Measurements from ENCODE around the gene DCHS1.
A peak's percentile ranks its signal among the peaks of the same experiment; 100 is the strongest.

Gene DCHS1

GRCh38 chr11:6657346-6657745 lies 1.7 kb upstream of the DCHS1 start:
- Histone ChIP-seq H3K9ac (ENCODE audit: low read depth in 1 of 2, low read length in 2 of 2) (no peak overlapping the region), H3K4me1 (ENCODE audit: control insufficient read depth in 2 of 2, insufficient read depth in 2 of 2, low read length in 2 of 2) (peaks cover 0 to 3% of the 10 kb centered on the region in 2 donors), H3K27me3 (ENCODE audit: control insufficient read depth in 2 of 2, insufficient read depth in 2 of 2, low read length in 2 of 2) (peaks cover 23 to 29% of the 10 kb centered on the region in 2 donors), H3K4me3 (ENCODE audit: low read length in 2 of 2) (no peak overlapping the region), H3K9me3 (ENCODE audit: control insufficient read depth in 2 of 2, low read length in 2 of 2) (no peaks in the 10 kb centered on the region), H3K27ac (ENCODE audit: low read depth in 2 of 2, low read length in 2 of 2) (no peak overlapping the region), H3K36me3 (ENCODE audit: control insufficient read depth in 2 of 2, insufficient read depth in 2 of 2, low read length in 2 of 2) (no peaks in the 10 kb centered on the region)

GRCh38 chr11:6656936-6657335 lies 1.3 kb upstream of the DCHS1 start:
- Histone ChIP-seq H3K9ac (ENCODE audit: low read depth in 1 of 2, low read length in 2 of 2) (no peak overlapping the region), H3K36me3 (ENCODE audit: control insufficient read depth in 2 of 2, insufficient read depth in 2 of 2, low read length in 2 of 2) (no peaks in the 10 kb centered on the region), H3K4me1 (ENCODE audit: control insufficient read depth in 2 of 2, insufficient read depth in 2 of 2, low read length in 2 of 2) (peaks cover 0 to 4% of the 10 kb centered on the region in 2 donors), H3K4me3 (ENCODE audit: low read length in 2 of 2) (no peak overlapping the region), H3K9me3 (ENCODE audit: control insufficient read depth in 2 of 2, low read length in 2 of 2) (no peaks in the 10 kb centered on the region), H3K27me3 (ENCODE audit: control insufficient read depth in 2 of 2, insufficient read depth in 2 of 2, low read length in 2 of 2) (peaks cover 23 to 29% of the 10 kb centered on the region in 2 donors), H3K27ac (ENCODE audit: low read depth in 2 of 2, low read length in 2 of 2) (no peak overlapping the region)

GRCh38 chr11:6656584-6656915 lies 941 bp upstream of the DCHS1 start:
- peaks cover 0 to 4% of the 10 kb centered on the region in 2 donors for H3K4me1 ChIP-seq (ENCODE audit: control insufficient read depth in 2 of 2, insufficient read depth in 2 of 2, low read length in 2 of 2)
- peaks cover 23 to 29% of the 10 kb centered on the region in 2 donors for H3K27me3 ChIP-seq (ENCODE audit: control insufficient read depth in 2 of 2, insufficient read depth in 2 of 2, low read length in 2 of 2)
- no peaks in the 10 kb centered on the region for H3K36me3 ChIP-seq (ENCODE audit: control insufficient read depth in 2 of 2, insufficient read depth in 2 of 2, low read length in 2 of 2)
- H3K9me3 ChIP-seq (ENCODE audit: control insufficient read depth in 2 of 2, low read length in 2 of 2) = no peaks in the 10 kb centered on the region
- H3K27ac ChIP-seq (ENCODE audit: low read depth in 2 of 2, low read length in 2 of 2) = no peak overlapping the region
- H3K4me3 ChIP-seq (ENCODE audit: low read length in 2 of 2) = no peak overlapping the region
- H3K9ac ChIP-seq (ENCODE audit: low read depth in 1 of 2, low read length in 2 of 2) = peak overlapping the region in 1 of 2 donors; percentile 63

GRCh38 chr11:6655020-6655789 lies 404 bp downstream of the DCHS1 start:
- Histone ChIP-seq H3K4me3 (ENCODE audit: low read length in 2 of 2) (peak overlapping the region; percentile 45 to 66), H3K27me3 (ENCODE audit: control insufficient read depth in 2 of 2, insufficient read depth in 2 of 2, low read length in 2 of 2) (peaks cover 23 to 29% of the 10 kb centered on the region in 2 donors), H3K27ac (ENCODE audit: low read depth in 2 of 2, low read length in 2 of 2) (peak overlapping the region; percentile 41 to 53), H3K9me3 (ENCODE audit: control insufficient read depth in 2 of 2, low read length in 2 of 2) (no peaks in the 10 kb centered on the region), H3K9ac (ENCODE audit: low read depth in 1 of 2, low read length in 2 of 2) (peak overlapping the region in 1 of 2 donors; percentile 51), H3K4me1 (ENCODE audit: control insufficient read depth in 2 of 2, insufficient read depth in 2 of 2, low read length in 2 of 2) (peaks cover 0 to 4% of the 10 kb centered on the region in 2 donors), H3K36me3 (ENCODE audit: control insufficient read depth in 2 of 2, insufficient read depth in 2 of 2, low read length in 2 of 2) (no peaks in the 10 kb centered on the region)

GRCh38 chr11:6654281-6655019 lies 1.2 kb downstream of the DCHS1 start:
- Histone ChIP-seq H3K9me3 (ENCODE audit: control insufficient read depth in 2 of 2, low read length in 2 of 2) (no peaks in the 10 kb centered on the region), H3K4me1 (ENCODE audit: control insufficient read depth in 2 of 2, insufficient read depth in 2 of 2, low read length in 2 of 2) (peaks cover 0 to 4% of the 10 kb centered on the region in 2 donors), H3K27ac (ENCODE audit: low read depth in 2 of 2, low read length in 2 of 2) (peak overlapping the region; percentile 41 to 53), H3K9ac (ENCODE audit: low read depth in 1 of 2, low read length in 2 of 2) (peak overlapping the region in 1 of 2 donors; percentile 51), H3K36me3 (ENCODE audit: control insufficient read depth in 2 of 2, insufficient read depth in 2 of 2, low read length in 2 of 2) (no peaks in the 10 kb centered on the region), H3K4me3 (ENCODE audit: low read length in 2 of 2) (peak overlapping the region; percentile 45 to 66), H3K27me3 (ENCODE audit: control insufficient read depth in 2 of 2, insufficient read depth in 2 of 2, low read length in 2 of 2) (peaks cover 23 to 33% of the 10 kb centered on the region in 2 donors)

GRCh38 chr11:6653656-6654055 lies 2.0 kb downstream of the DCHS1 start:
- Histone ChIP-seq H3K9ac (ENCODE audit: low read depth in 1 of 2, low read length in 2 of 2) (no peak overlapping the region), H3K4me1 (ENCODE audit: control insufficient read depth in 2 of 2, insufficient read depth in 2 of 2, low read length in 2 of 2) (peaks cover 0 to 4% of the 10 kb centered on the region in 2 donors), H3K27ac (ENCODE audit: low read depth in 2 of 2, low read length in 2 of 2) (no peak overlapping the region), H3K27me3 (ENCODE audit: control insufficient read depth in 2 of 2, insufficient read depth in 2 of 2, low read length in 2 of 2) (peaks cover 21 to 30% of the 10 kb centered on the region in 2 donors), H3K4me3 (ENCODE audit: low read length in 2 of 2) (no peak overlapping the region), H3K9me3 (ENCODE audit: control insufficient read depth in 2 of 2, low read length in 2 of 2) (no peaks in the 10 kb centered on the region), H3K36me3 (ENCODE audit: control insufficient read depth in 2 of 2, insufficient read depth in 2 of 2, low read length in 2 of 2) (no peaks in the 10 kb centered on the region)

- H3K27ac ChIP-seq (ENCODE audit: low read depth in 2 of 2, low read length in 2 of 2) = no peak overlapping the region
- no peak overlapping the region for H3K4me3 ChIP-seq (ENCODE audit: low read length in 2 of 2)
- peaks cover 0 to 4% of the 10 kb centered on the region in 2 donors for H3K4me1 ChIP-seq (ENCODE audit: control insufficient read depth in 2 of 2, insufficient read depth in 2 of 2, low read length in 2 of 2)
- no peaks in the 10 kb centered on the region for H3K36me3 ChIP-seq (ENCODE audit: control insufficient read depth in 2 of 2, insufficient read depth in 2 of 2, low read length in 2 of 2)
- H3K27me3 ChIP-seq (ENCODE audit: control insufficient read depth in 2 of 2, insufficient read depth in 2 of 2, low read length in 2 of 2) = peaks cover 20 to 29% of the 10 kb centered on the region in 2 donors
- no peak overlapping the region for H3K9ac ChIP-seq (ENCODE audit: low read depth in 1 of 2, low read length in 2 of 2)
- H3K9me3 ChIP-seq (ENCODE audit: control insufficient read depth in 2 of 2, low read length in 2 of 2) = no peaks in the 10 kb centered on the region
Observed at GRCh38 chr11:6653097-6653496, 2.5 kb downstream of the DCHS1 start.

GRCh38 chr11:6652182-6652581 lies 3.4 kb downstream of the DCHS1 start:
- Histone ChIP-seq H3K4me3 (ENCODE audit: low read length in 2 of 2) (no peak overlapping the region), H3K9me3 (ENCODE audit: control insufficient read depth in 2 of 2, low read length in 2 of 2) (no peaks in the 10 kb centered on the region), H3K27ac (ENCODE audit: low read depth in 2 of 2, low read length in 2 of 2) (no peak overlapping the region), H3K4me1 (ENCODE audit: control insufficient read depth in 2 of 2, insufficient read depth in 2 of 2, low read length in 2 of 2) (peaks cover 7 to 8% of the 10 kb centered on the region in 2 donors), H3K9ac (ENCODE audit: low read depth in 1 of 2, low read length in 2 of 2) (no peak overlapping the region), H3K27me3 (ENCODE audit: control insufficient read depth in 2 of 2, insufficient read depth in 2 of 2, low read length in 2 of 2) (peaks cover 19 to 29% of the 10 kb centered on the region in 2 donors), H3K36me3 (ENCODE audit: control insufficient read depth in 2 of 2, insufficient read depth in 2 of 2, low read length in 2 of 2) (no peaks in the 10 kb centered on the region)

- Histone ChIP-seq H3K36me3 (ENCODE audit: control insufficient read depth in 2 of 2, insufficient read depth in 2 of 2, low read length in 2 of 2) (no peaks in the 10 kb centered on the region), H3K4me1 (ENCODE audit: control insufficient read depth in 2 of 2, insufficient read depth in 2 of 2, low read length in 2 of 2) (peaks cover 18 to 20% of the 10 kb centered on the region in 2 donors), H3K27me3 (ENCODE audit: control insufficient read depth in 2 of 2, insufficient read depth in 2 of 2, low read length in 2 of 2) (peaks cover 13 to 17% of the 10 kb centered on the region in 2 donors), H3K9me3 (ENCODE audit: control insufficient read depth in 2 of 2, low read length in 2 of 2) (no peaks in the 10 kb centered on the region), H3K27ac (ENCODE audit: low read depth in 2 of 2, low read length in 2 of 2) (no peak overlapping the region), H3K9ac (ENCODE audit: low read depth in 1 of 2, low read length in 2 of 2) (no peak overlapping the region), H3K4me3 (ENCODE audit: low read length in 2 of 2) (no peak overlapping the region)
Observed at GRCh38 chr11:6650980-6651379, 4.6 kb downstream of the DCHS1 start.

GRCh38 chr11:6650104-6650503 lies 5.5 kb downstream of the DCHS1 start:
- no peaks in the 10 kb centered on the region for H3K9me3 ChIP-seq (ENCODE audit: control insufficient read depth in 2 of 2, low read length in 2 of 2)
- H3K4me1 ChIP-seq (ENCODE audit: control insufficient read depth in 2 of 2, insufficient read depth in 2 of 2, low read length in 2 of 2) = peaks cover 20 to 22% of the 10 kb centered on the region in 2 donors
- H3K9ac ChIP-seq (ENCODE audit: low read depth in 1 of 2, low read length in 2 of 2) = no peak overlapping the region
- no peak overlapping the region for H3K27ac ChIP-seq (ENCODE audit: low read depth in 2 of 2, low read length in 2 of 2)
- H3K4me3 ChIP-seq (ENCODE audit: low read length in 2 of 2) = no peak overlapping the region
- peaks cover 11 to 16% of the 10 kb centered on the region in 2 donors for H3K27me3 ChIP-seq (ENCODE audit: control insufficient read depth in 2 of 2, insufficient read depth in 2 of 2, low read length in 2 of 2)
- H3K36me3 ChIP-seq (ENCODE audit: control insufficient read depth in 2 of 2, insufficient read depth in 2 of 2, low read length in 2 of 2) = no peaks in the 10 kb centered on the region

Data from mucosa of rectum (tissue), 2 donors.